CD14-positive monocyte (primary cell): Measurements from ENCODE around the gene SLC27A4. TPM values are rescaled to one million over a fixed set of nuclear protein-coding genes. Genes with fewer than 3 reads are reported as not detected.

Experiments used
- DNase-seq, 3 donors: peaks; one replicate each; pipeline ENCODE4 v3.0.0-alpha.2; 2011 to 2022
- H2AFZ ChIP-seq: 2 replicates; pipeline ENCODE4 v1.6.0; 2012; ENCODE audit warnings: mild to moderate bottlenecking, low read depth, low read length, inconsistent platforms; ENCODE audit not compliant: insufficient read depth, poor library complexity, severe bottlenecking
- H3K27ac ChIP-seq, 2 donors: 1 replicate in 1 of 2; 2 replicates in 1 of 2; pipeline ENCODE4 v1.5.1; 2012 to 2013; ENCODE audit warnings: low read length in 2 of 2, control low read depth in 1 of 2, inconsistent platforms in 1 of 2, low read depth in 1 of 2, mild to moderate bottlenecking in 1 of 2
- H3K27me3 ChIP-seq, 2 donors: one replicate each; pipeline versions ENCODE4 v1.6.0 to v1.6.1; 2011 to 2013; ENCODE audit warnings: low read length in 2 of 2; ENCODE audit not compliant: control insufficient read depth in 2 of 2, insufficient read depth in 2 of 2
- H3K36me3 ChIP-seq, 2 donors: replicated peaks in 1 of 2; 1 replicate in 1 of 2; 2 replicates in 1 of 2; pipeline versions ENCODE4 v1.5.1 to v1.6.1; 2012 to 2013; ENCODE audit warnings: low read length in 2 of 2, control low read depth in 1 of 2, inconsistent platforms in 1 of 2, mild to moderate bottlenecking in 1 of 2; ENCODE audit not compliant: insufficient read depth in 2 of 2, control insufficient read depth in 1 of 2
- H3K4me1 ChIP-seq, 2 donors: 1 replicate in 1 of 2; 2 replicates in 1 of 2; pipeline versions ENCODE4 v1.5.1 to v1.6.1; 2012 to 2013; ENCODE audit warnings: low read length in 2 of 2, control low read depth in 1 of 2, inconsistent platforms in 1 of 2, mild to moderate bottlenecking in 1 of 2, moderate library complexity in 1 of 2; ENCODE audit not compliant: insufficient read depth in 2 of 2, control insufficient read depth in 1 of 2
- H3K4me2 ChIP-seq: replicated peaks from 2 replicates; pipeline ENCODE3; 2012; ENCODE audit warnings: low read length, moderate library complexity, mild to moderate bottlenecking; ENCODE audit not compliant: poor library complexity, severe bottlenecking; ENCODE audit errors: extremely low read depth
- H3K4me3 ChIP-seq, 3 experiments: fragments of 200-600 bp in 1 of 3; sonication (generic) in 1 of 3; replicated peaks in 1 of 3; 1 replicate in 2 of 3; 2 replicates in 1 of 3; pipeline ENCODE4 v1.5.1; 2011 to 2013; ENCODE audit warnings: low read length in 3 of 3, mild to moderate bottlenecking in 3 of 3, control low read depth in 2 of 3, low read depth in 2 of 3, inconsistent platforms in 1 of 3, moderate library complexity in 1 of 3
- H3K79me2 ChIP-seq: 2 replicates; pipeline ENCODE4 v1.6.0; 2012; ENCODE audit warnings: mild to moderate bottlenecking, control low read depth, inconsistent platforms, low read length, moderate library complexity; ENCODE audit not compliant: insufficient read depth
- H3K9ac ChIP-seq: 2 replicates; pipeline ENCODE4 v1.6.0; 2017; ENCODE audit warnings: low read length, mild to moderate bottlenecking; ENCODE audit not compliant: insufficient read depth, poor library complexity, severe bottlenecking
- H3K9me3 ChIP-seq, 2 donors: replicated peaks in 1 of 2; 1 replicate in 1 of 2; 2 replicates in 1 of 2; pipeline versions ENCODE4 v1.5.1 to v1.6.1; 2012 to 2013; ENCODE audit warnings: low read length in 2 of 2, control low read depth in 1 of 2; ENCODE audit not compliant: control insufficient read depth in 1 of 2, insufficient read depth in 1 of 2
- H4K20me1 ChIP-seq: 2 replicates; pipeline ENCODE4 v1.6.0; 2012; ENCODE audit warnings: mild to moderate bottlenecking, low read length, control low read depth, moderate library complexity; ENCODE audit not compliant: insufficient read depth
- H3K27ac Mint-ChIP-seq, 7 donors: one replicate each; pipeline ENCODE4 v1.8.0; 2020; ENCODE audit warnings: mild to moderate bottlenecking in 7 of 7, mixed read lengths in 7 of 7, moderate library complexity in 6 of 7, inconsistent platforms in 2 of 7
- H3K27me3 Mint-ChIP-seq, 3 donors: one replicate each; pipeline ENCODE4 v1.8.0; 2021 to 2022; ENCODE audit warnings: low read depth in 3 of 3, mild to moderate bottlenecking in 3 of 3, mixed read lengths in 3 of 3, moderate library complexity in 3 of 3, inconsistent platforms in 1 of 3
- H3K36me3 Mint-ChIP-seq, 2 donors: one replicate each; pipeline ENCODE4 v1.8.0; 2020; ENCODE audit warnings: mixed read lengths in 2 of 2, inconsistent platforms in 1 of 2, mild to moderate bottlenecking in 1 of 2
- H3K4me1 Mint-ChIP-seq: one replicate; pipeline ENCODE4 v1.8.0; 2020; ENCODE audit warnings: mild to moderate bottlenecking, mixed read lengths
- H3K4me3 Mint-ChIP-seq, 2 donors: one replicate each; pipeline ENCODE4 v1.8.0; 2020; ENCODE audit warnings: mild to moderate bottlenecking in 2 of 2, mixed read lengths in 2 of 2, moderate library complexity in 1 of 2
- H3K9me3 Mint-ChIP-seq, 7 donors: one replicate each; pipeline ENCODE4 v1.8.0; 2020 to 2022; ENCODE audit warnings: mixed read lengths in 7 of 7, mild to moderate bottlenecking in 6 of 7, moderate library complexity in 6 of 7, inconsistent platforms in 2 of 7
- CTCF ChIP-seq: fragments of 200-600 bp; IDR thresholded peaks from one replicate; pipeline ENCODE4 v1.8.0; 2022; ENCODE audit warnings: antibody characterized with exemption, mild to moderate bottlenecking
- WGBS: methylation state at CpG from one replicate; pipeline ENCODE4 v1.1.5; 2013; ENCODE audit warnings: missing lambda C conversion rate; ENCODE audit not compliant: insufficient coverage; 5-methylcytosine and 5-hydroxymethylcytosine counted together
- intact Hi-C, 2 donors: fragments of 100-400 bp; cut with micrococcal nuclease; formaldehyde crosslinking; loops; one replicate each; pipeline versions ENCODE4 v1.15.0 to v1.15.1; 2023
- polyA plus RNA-seq, 3 donors: library from polyadenylated mRNA; depleted of rRNA in 1 of 3; unstranded in 2 of 3; stranded (reverse) in 1 of 3; fragments of 300-500 nt in 2 of 3; fragments of >200 nt in 1 of 3; fragmentation: Illumina TruSeq in 2 of 3; gene quantifications; 1 replicate in 2 of 3; 2 replicates in 1 of 3; pipeline ENCODE4 v1.2.3, GENCODE V29; 2012 to 2021

Gene SLC27A4
- polyA plus RNA-seq, 3 donors: 6.8 to 8.9 (median 6.8) TPM

- peaks cover 12 to 15% of the 10 kb centered on the region in 2 donors for H3K4me1 ChIP-seq
- Mint-ChIP-seq H3K27ac (peak overlapping the region in 4 of 7 donors; percentile 63 to 87 (median 74)), H3K9me3 (no peaks in the 10 kb centered on the region), H3K36me3 (peaks cover 28 to 33% of the 10 kb centered on the region in 2 donors), H3K4me1 (peaks cover 13% of the 10 kb centered on the region), H3K27me3 (peaks cover 0 to 3% (median 0%) of the 10 kb centered on the region in 3 donors), H3K4me3 (peak overlapping the region; percentile 84 to 95)
- H3K27ac ChIP-seq: peak overlapping the region; percentile 16 to 41
- no peaks in the 10 kb centered on the region for H3K27me3 ChIP-seq
- peak overlapping the region; percentile 95 for H3K4me2 ChIP-seq
- H3K4me3 ChIP-seq: peak overlapping the region; percentile 65 to 90 (median 81)
- no peaks in the 10 kb centered on the region for H3K9me3 ChIP-seq
- no peaks in the 10 kb centered on the region for H4K20me1 ChIP-seq
- H3K79me2 ChIP-seq: no peaks in the 10 kb centered on the region
- intact Hi-C loops: loop anchor here in 1 of 2 donors (2.0 kb wide), 1 partner anchor 18 kb away; the partner anchor contains the start of genes COQ4 and TRUB2
- WGBS: under 1% methylated on average over 40 of the region's 48 CpGs
- DNase-seq: no peak
- H3K36me3 ChIP-seq: peaks cover 10 to 33% of the 10 kb centered on the region in 2 donors
- H2AFZ ChIP-seq: peak overlapping the region; percentile 94
- H3K9ac ChIP-seq: peak overlapping the region; percentile 69
- TF ChIP-seq CTCF: no peak
Measured at GRCh38 chr9:128340691-128341434, 536 bp downstream of the SLC27A4 start.

- Histone ChIP-seq H2AFZ (peak overlapping the region; percentile 94), H3K9ac (peak overlapping the region; percentile 69), H4K20me1 (no peaks in the 10 kb centered on the region), H3K9me3 (no peaks in the 10 kb centered on the region), H3K36me3 (peaks cover 10 to 36% of the 10 kb centered on the region in 2 donors), H3K4me2 (peak overlapping the region; percentile 95), H3K79me2 (no peaks in the 10 kb centered on the region), H3K27me3 (no peaks in the 10 kb centered on the region), H3K27ac (no peak overlapping the region), H3K4me1 (peaks cover 12 to 15% of the 10 kb centered on the region in 2 donors), H3K4me3 (peak overlapping the region; percentile 65 to 90 (median 81))
- peak; percentile 25 to 48 (median 47) for DNase-seq
- peaks cover 29 to 39% of the 10 kb centered on the region in 2 donors for H3K36me3 Mint-ChIP-seq
- peak overlapping the region; percentile 84 to 95 for H3K4me3 Mint-ChIP-seq
- WGBS: 31% methylated on average over 9 of the region's 13 CpGs
- no peaks in the 10 kb centered on the region for H3K9me3 Mint-ChIP-seq
- peaks cover 13% of the 10 kb centered on the region for H3K4me1 Mint-ChIP-seq
- peak overlapping the region in 5 of 7 donors; percentile 63 to 87 (median 80) for H3K27ac Mint-ChIP-seq
- intact Hi-C loops: loop anchor here in 1 of 2 donors (2.0 kb wide), 1 partner anchor 19 kb away; the partner anchor contains the start of genes COQ4 and TRUB2
- H3K27me3 Mint-ChIP-seq: peaks cover 0 to 3% (median 0%) of the 10 kb centered on the region in 3 donors
- TF ChIP-seq CTCF: peak; percentile 75
Measured at GRCh38 chr9:128341435-128341849, 1.1 kb downstream of the SLC27A4 start.
